Neural cell (in vitro differentiated cells): Measurements from ENCODE around the gene TOP3A. TPM values are rescaled to one million over a fixed set of nuclear protein-coding genes. Genes with fewer than 3 reads are reported as not detected.

Experiments
- H2AFZ ChIP-seq: fragments of 200-600, 300-800 bp; sonication (generic), shearing (Covaris generic); 2 replicates; pipeline ENCODE4 v1.6.0; 2014; ENCODE audit warnings: low read depth, mild to moderate bottlenecking, antibody characterized with exemption, low read length, moderate library complexity
- H3F3A ChIP-seq: fragments of 200-600 bp; shearing (Covaris generic); 2 replicates; pipeline ENCODE4 v1.6.1; 2016; ENCODE audit warnings: mild to moderate bottlenecking, moderate library complexity, mixed read lengths, antibody characterized with exemption, low read length; ENCODE audit not compliant: insufficient read depth, poor library complexity, severe bottlenecking
- H3K27ac ChIP-seq: fragments of 200-600, 300-800 bp; sonication (generic), shearing (Covaris generic); 2 replicates; pipeline ENCODE4 v1.5.1; 2014; ENCODE audit warnings: mild to moderate bottlenecking, low read length, moderate library complexity
- H3K27me3 ChIP-seq: fragments of 300-800, 200-600 bp; sonication (generic), shearing (Covaris generic); 2 replicates; pipeline ENCODE4 v1.6.0; 2014; ENCODE audit warnings: mild to moderate bottlenecking, low read depth, low read length, moderate library complexity; ENCODE audit not compliant: insufficient read depth
- H3K36me3 ChIP-seq: fragments of 300-800, 200-600 bp; sonication (generic), shearing (Covaris generic); 2 replicates; pipeline ENCODE4 v1.5.1; 2014; ENCODE audit warnings: mild to moderate bottlenecking, antibody characterized with exemption, low read length, moderate library complexity; ENCODE audit not compliant: insufficient read depth
- H3K4me2 ChIP-seq: fragments of 300-800, 200-600 bp; sonication (generic), shearing (Covaris generic); 2 replicates; pipeline ENCODE4 v1.6.0; 2014; ENCODE audit warnings: mild to moderate bottlenecking, low read length
- H3K4me3 ChIP-seq: fragments of 300-800, 200-600 bp; sonication (generic), shearing (Covaris generic); 2 replicates; pipeline ENCODE4 v1.5.1; 2014; ENCODE audit warnings: mild to moderate bottlenecking, low read length, moderate library complexity
- H3K79me2 ChIP-seq: fragments of 200-600 bp; shearing (Covaris generic); replicated peaks from 2 replicates; pipeline ENCODE4 v1.6.0; 2014; ENCODE audit warnings: mild to moderate bottlenecking, low read length, moderate library complexity; ENCODE audit not compliant: insufficient read depth
- H3K9ac ChIP-seq: fragments of 300-800, 200-600 bp; sonication (generic), shearing (Covaris generic); 2 replicates; pipeline ENCODE4 v1.6.1; 2016; ENCODE audit warnings: mild to moderate bottlenecking, low read length, mixed read lengths
- H3K9me2 ChIP-seq: fragments of 200-600 bp; shearing (Covaris generic); 2 replicates; pipeline ENCODE4 v1.6.1; 2016; ENCODE audit warnings: mild to moderate bottlenecking, low read length, mixed read lengths; ENCODE audit not compliant: insufficient read depth
- H3K9me3 ChIP-seq: fragments of 200-600, 300-800 bp; sonication (generic), shearing (Covaris generic); 2 replicates; pipeline ENCODE4 v1.6.1; 2016; ENCODE audit warnings: mild to moderate bottlenecking, mixed run types, low read length, moderate library complexity, mixed read lengths
- H4K20me1 ChIP-seq: fragments of 200-600 bp; shearing (Covaris generic); 2 replicates; pipeline ENCODE4 v1.6.1; 2016; ENCODE audit warnings: mild to moderate bottlenecking, mixed run types; ENCODE audit not compliant: insufficient read depth
- EP300 ChIP-seq: fragments of 450-650 bp; conservative IDR thresholded peaks from 2 replicates; pipeline ENCODE4 v1.6.1; 2014; ENCODE audit warnings: antibody characterized with exemption, mild to moderate bottlenecking, moderate library complexity; ENCODE audit not compliant: poor library complexity, severe bottlenecking
- EZH2 ChIP-seq: fragments of 200-600, 300-800 bp; shearing (Covaris generic), sonication (generic); IDR thresholded peaks from 2 replicates; pipeline ENCODE4 v1.6.1; 2014; ENCODE audit warnings: antibody characterized with exemption, low read length, borderline replicate concordance, mild to moderate bottlenecking; ENCODE audit not compliant: insufficient read depth, poor library complexity, severe bottlenecking
- MXI1 ChIP-seq: fragments of 450-650 bp; conservative IDR thresholded peaks from 2 replicates; pipeline ENCODE4 v1.6.1; 2014; ENCODE audit warnings: antibody characterized with exemption, mild to moderate bottlenecking; ENCODE audit not compliant: poor library complexity, severe bottlenecking
- POLR2AphosphoS5 ChIP-seq: IDR thresholded peaks from 2 replicates; pipeline ENCODE4 v1.6.1; 2012
- RAD21 ChIP-seq: fragments of 450-650 bp; conservative IDR thresholded peaks from 2 replicates; pipeline ENCODE4 v1.6.1; 2014; ENCODE audit warnings: antibody characterized with exemption, mild to moderate bottlenecking, moderate library complexity
- SMC3 ChIP-seq: fragments of 450-650 bp; conservative IDR thresholded peaks from 2 replicates; pipeline ENCODE4 v1.6.1; 2014; ENCODE audit warnings: antibody characterized with exemption, mild to moderate bottlenecking, moderate library complexity; ENCODE audit not compliant: poor library complexity
- TAF1 ChIP-seq: IDR thresholded peaks from 2 replicates; pipeline ENCODE4 v1.6.1; 2012; ENCODE audit warnings: low read depth
- polyA plus RNA-seq: library from polyadenylated mRNA; depleted of rRNA; stranded (reverse); fragments of >200 nt; gene quantifications from 2 replicates; pipeline ENCODE4 v1.2.3, GENCODE V29; 2014
- TF ChIP-seq, protein P1 (sequence below): fragments of 450-650 bp; IDR thresholded peaks from 2 replicates; pipeline ENCODE4 v1.5.1; 2014; ENCODE audit warnings: antibody characterized with exemption, mild to moderate bottlenecking, moderate library complexity; ENCODE audit not compliant: poor library complexity, severe bottlenecking
- TF ChIP-seq, protein P2 (sequence below): IDR thresholded peaks from 2 replicates; pipeline ENCODE4 v1.6.1; 2012; ENCODE audit warnings: borderline replicate concordance

TOP3A gene
- polyA plus RNA-seq, 1 donor from 2014 or later = 31.9 TPM

DNA sequence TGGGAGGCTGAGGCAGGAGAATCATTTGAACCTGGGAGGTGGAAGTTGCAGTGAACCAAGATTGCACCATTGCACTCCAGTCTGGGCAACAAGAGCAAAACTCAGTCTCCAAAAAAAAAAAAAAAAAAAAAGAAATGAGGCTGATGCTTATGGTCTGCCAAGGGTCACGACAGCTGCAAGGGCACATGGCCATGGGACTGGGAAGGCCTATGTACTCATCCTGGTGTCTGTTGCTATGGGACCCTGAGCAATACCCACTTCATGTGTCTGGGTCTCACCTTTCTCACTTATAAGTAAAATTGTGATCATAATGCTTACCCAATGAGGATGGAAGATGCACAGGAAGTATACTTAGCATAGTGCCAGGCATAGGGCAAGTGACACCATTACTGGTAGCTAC is 37.7 kb downstream of the TOP3A start:
- no peaks in the 10 kb centered on the region for H3F3A ChIP-seq
- H3K9ac ChIP-seq = no peak overlapping the region
- TF ChIP-seq, protein P1, sequence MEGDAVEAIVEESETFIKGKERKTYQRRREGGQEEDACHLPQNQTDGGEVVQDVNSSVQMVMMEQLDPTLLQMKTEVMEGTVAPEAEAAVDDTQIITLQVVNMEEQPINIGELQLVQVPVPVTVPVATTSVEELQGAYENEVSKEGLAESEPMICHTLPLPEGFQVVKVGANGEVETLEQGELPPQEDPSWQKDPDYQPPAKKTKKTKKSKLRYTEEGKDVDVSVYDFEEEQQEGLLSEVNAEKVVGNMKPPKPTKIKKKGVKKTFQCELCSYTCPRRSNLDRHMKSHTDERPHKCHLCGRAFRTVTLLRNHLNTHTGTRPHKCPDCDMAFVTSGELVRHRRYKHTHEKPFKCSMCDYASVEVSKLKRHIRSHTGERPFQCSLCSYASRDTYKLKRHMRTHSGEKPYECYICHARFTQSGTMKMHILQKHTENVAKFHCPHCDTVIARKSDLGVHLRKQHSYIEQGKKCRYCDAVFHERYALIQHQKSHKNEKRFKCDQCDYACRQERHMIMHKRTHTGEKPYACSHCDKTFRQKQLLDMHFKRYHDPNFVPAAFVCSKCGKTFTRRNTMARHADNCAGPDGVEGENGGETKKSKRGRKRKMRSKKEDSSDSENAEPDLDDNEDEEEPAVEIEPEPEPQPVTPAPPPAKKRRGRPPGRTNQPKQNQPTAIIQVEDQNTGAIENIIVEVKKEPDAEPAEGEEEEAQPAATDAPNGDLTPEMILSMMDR = no peak
- TF ChIP-seq, protein P2, sequence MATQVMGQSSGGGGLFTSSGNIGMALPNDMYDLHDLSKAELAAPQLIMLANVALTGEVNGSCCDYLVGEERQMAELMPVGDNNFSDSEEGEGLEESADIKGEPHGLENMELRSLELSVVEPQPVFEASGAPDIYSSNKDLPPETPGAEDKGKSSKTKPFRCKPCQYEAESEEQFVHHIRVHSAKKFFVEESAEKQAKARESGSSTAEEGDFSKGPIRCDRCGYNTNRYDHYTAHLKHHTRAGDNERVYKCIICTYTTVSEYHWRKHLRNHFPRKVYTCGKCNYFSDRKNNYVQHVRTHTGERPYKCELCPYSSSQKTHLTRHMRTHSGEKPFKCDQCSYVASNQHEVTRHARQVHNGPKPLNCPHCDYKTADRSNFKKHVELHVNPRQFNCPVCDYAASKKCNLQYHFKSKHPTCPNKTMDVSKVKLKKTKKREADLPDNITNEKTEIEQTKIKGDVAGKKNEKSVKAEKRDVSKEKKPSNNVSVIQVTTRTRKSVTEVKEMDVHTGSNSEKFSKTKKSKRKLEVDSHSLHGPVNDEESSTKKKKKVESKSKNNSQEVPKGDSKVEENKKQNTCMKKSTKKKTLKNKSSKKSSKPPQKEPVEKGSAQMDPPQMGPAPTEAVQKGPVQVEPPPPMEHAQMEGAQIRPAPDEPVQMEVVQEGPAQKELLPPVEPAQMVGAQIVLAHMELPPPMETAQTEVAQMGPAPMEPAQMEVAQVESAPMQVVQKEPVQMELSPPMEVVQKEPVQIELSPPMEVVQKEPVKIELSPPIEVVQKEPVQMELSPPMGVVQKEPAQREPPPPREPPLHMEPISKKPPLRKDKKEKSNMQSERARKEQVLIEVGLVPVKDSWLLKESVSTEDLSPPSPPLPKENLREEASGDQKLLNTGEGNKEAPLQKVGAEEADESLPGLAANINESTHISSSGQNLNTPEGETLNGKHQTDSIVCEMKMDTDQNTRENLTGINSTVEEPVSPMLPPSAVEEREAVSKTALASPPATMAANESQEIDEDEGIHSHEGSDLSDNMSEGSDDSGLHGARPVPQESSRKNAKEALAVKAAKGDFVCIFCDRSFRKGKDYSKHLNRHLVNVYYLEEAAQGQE = no peak
- TF ChIP-seq TAF1 (no peak), EZH2 (no peak), SMC3 (no peak), RAD21 (no peak), MXI1 (no peak), POLR2AphosphoS5 (no peak), EP300 (no peak)
- H2AFZ ChIP-seq = no peak overlapping the region
- peaks cover 3% of the 10 kb centered on the region for H3K36me3 ChIP-seq
- H3K4me2 ChIP-seq = no peak overlapping the region
- H3K9me3 ChIP-seq = no peaks in the 10 kb centered on the region
- no peaks in the 10 kb centered on the region for H3K27me3 ChIP-seq
- H3K79me2 ChIP-seq = no peaks in the 10 kb centered on the region
- no peaks in the 10 kb centered on the region for H4K20me1 ChIP-seq
- H3K9me2 ChIP-seq = no peaks in the 10 kb centered on the region
- H3K27ac ChIP-seq = no peak overlapping the region
- no peak overlapping the region for H3K4me3 ChIP-seq

DNA sequence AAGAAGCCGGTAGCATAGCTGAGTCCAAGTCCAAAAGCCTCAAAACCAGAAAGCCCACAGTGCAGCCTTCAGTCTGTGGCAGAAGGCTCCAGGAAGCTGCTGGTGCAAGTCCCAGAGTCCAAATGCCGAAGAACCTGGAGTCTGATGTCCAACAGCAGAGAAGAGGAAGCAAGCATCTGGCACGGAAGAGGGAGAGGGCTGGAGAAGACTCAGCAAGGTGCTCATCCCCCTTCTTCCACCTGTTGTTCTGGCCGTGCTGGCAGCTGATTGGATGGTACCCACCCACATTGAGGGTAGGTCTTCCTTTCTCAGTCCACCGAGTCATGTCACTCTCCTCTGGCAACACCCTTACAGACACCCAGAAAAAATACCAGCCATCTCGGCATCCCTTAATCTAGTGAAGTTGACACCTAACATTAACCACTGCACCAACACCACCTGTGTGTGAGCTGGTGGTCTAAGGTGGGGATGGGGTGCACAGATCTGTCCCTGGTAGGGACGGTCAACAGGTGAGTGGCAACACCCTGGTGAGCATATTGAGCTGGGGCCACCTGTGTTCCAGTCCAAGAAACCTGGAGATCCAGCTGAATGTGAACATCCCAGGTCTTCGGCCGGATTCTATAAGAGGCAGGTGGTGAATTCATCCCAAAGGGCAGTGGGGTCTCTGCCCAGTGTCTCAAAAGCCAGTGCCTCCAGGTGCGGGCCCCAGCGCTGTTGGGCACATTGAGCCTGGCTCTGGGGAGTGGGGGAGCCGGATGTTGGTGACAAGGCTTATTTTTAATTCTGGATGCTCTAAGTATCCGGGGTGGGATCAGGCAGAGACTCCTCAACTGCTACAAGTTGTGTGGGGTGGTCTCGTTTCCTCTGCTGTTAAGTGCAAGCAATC is 44.5 kb downstream of the TOP3A start:
- Histone ChIP-seq H3K9ac (no peak overlapping the region), H3F3A (no peaks in the 10 kb centered on the region), H3K4me3 (no peak overlapping the region), H3K4me2 (no peak overlapping the region), H3K27me3 (no peaks in the 10 kb centered on the region), H3K36me3 (peaks cover 3% of the 10 kb centered on the region), H2AFZ (no peak overlapping the region), H3K27ac (no peak overlapping the region), H3K79me2 (no peaks in the 10 kb centered on the region), H4K20me1 (no peaks in the 10 kb centered on the region), H3K9me3 (no peaks in the 10 kb centered on the region), H3K9me2 (no peaks in the 10 kb centered on the region)
- TF ChIP-seq SMC3 (no peak), EP300 (no peak), RAD21 (no peak), MXI1 (no peak), EZH2 (no peak), TAF1 (no peak), POLR2AphosphoS5 (no peak)
- TF ChIP-seq, protein P1 = no peak
- TF ChIP-seq, protein P2 = no peak
